ENCODE measurements around the gene PEMT.

DNA sequence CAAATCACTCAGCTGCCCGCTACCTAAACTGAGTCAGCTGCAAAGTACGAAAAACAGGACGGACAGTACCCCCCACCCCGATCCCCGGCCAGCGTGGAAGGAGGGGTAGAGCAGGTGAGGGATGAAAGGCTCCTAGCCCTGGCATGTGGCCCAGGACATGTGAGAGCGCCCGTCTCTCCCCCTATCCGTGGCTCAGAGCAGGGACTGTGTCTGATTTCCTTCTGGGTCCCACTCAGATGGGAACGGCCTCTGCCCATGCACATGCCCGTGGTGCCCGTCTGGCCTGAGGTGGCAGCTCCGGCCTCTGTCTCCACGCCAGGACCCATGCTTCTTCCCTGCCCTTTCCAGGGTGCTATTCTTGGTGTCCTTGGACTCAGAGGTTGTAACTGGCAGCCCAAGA lies 65.1 kb downstream of the PEMT start:
- TF ChIP-seq, protein P1, sequence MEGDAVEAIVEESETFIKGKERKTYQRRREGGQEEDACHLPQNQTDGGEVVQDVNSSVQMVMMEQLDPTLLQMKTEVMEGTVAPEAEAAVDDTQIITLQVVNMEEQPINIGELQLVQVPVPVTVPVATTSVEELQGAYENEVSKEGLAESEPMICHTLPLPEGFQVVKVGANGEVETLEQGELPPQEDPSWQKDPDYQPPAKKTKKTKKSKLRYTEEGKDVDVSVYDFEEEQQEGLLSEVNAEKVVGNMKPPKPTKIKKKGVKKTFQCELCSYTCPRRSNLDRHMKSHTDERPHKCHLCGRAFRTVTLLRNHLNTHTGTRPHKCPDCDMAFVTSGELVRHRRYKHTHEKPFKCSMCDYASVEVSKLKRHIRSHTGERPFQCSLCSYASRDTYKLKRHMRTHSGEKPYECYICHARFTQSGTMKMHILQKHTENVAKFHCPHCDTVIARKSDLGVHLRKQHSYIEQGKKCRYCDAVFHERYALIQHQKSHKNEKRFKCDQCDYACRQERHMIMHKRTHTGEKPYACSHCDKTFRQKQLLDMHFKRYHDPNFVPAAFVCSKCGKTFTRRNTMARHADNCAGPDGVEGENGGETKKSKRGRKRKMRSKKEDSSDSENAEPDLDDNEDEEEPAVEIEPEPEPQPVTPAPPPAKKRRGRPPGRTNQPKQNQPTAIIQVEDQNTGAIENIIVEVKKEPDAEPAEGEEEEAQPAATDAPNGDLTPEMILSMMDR (IDR thresholded peaks at IDR 0.05): no peak
- TF ChIP-seq, protein P2, sequence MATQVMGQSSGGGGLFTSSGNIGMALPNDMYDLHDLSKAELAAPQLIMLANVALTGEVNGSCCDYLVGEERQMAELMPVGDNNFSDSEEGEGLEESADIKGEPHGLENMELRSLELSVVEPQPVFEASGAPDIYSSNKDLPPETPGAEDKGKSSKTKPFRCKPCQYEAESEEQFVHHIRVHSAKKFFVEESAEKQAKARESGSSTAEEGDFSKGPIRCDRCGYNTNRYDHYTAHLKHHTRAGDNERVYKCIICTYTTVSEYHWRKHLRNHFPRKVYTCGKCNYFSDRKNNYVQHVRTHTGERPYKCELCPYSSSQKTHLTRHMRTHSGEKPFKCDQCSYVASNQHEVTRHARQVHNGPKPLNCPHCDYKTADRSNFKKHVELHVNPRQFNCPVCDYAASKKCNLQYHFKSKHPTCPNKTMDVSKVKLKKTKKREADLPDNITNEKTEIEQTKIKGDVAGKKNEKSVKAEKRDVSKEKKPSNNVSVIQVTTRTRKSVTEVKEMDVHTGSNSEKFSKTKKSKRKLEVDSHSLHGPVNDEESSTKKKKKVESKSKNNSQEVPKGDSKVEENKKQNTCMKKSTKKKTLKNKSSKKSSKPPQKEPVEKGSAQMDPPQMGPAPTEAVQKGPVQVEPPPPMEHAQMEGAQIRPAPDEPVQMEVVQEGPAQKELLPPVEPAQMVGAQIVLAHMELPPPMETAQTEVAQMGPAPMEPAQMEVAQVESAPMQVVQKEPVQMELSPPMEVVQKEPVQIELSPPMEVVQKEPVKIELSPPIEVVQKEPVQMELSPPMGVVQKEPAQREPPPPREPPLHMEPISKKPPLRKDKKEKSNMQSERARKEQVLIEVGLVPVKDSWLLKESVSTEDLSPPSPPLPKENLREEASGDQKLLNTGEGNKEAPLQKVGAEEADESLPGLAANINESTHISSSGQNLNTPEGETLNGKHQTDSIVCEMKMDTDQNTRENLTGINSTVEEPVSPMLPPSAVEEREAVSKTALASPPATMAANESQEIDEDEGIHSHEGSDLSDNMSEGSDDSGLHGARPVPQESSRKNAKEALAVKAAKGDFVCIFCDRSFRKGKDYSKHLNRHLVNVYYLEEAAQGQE (IDR thresholded peaks at IDR 0.05; ENCODE audit: insufficient read depth in 1 of 2, low read depth in 2 of 2, low read length in 1 of 2): no peak
- TF ChIP-seq POLR2AphosphoS5 (IDR thresholded peaks at IDR 0.05; ENCODE audit: low read depth, low read length): no peak

Measured in Panc1 (cell line).